Measurements from ENCODE around the gene WIZ. TPM values are rescaled to one million over a fixed set of nuclear protein-coding genes. Genes with fewer than 3 reads are reported as not detected.

WIZ gene
- total and polyA plus RNA-seq, 9 of the 15 experiments (the other 6 are each of a cell fraction or from before 2014, with no cell fraction given): 0.06 to 37.5 (median 4.8) TPM

DNA sequence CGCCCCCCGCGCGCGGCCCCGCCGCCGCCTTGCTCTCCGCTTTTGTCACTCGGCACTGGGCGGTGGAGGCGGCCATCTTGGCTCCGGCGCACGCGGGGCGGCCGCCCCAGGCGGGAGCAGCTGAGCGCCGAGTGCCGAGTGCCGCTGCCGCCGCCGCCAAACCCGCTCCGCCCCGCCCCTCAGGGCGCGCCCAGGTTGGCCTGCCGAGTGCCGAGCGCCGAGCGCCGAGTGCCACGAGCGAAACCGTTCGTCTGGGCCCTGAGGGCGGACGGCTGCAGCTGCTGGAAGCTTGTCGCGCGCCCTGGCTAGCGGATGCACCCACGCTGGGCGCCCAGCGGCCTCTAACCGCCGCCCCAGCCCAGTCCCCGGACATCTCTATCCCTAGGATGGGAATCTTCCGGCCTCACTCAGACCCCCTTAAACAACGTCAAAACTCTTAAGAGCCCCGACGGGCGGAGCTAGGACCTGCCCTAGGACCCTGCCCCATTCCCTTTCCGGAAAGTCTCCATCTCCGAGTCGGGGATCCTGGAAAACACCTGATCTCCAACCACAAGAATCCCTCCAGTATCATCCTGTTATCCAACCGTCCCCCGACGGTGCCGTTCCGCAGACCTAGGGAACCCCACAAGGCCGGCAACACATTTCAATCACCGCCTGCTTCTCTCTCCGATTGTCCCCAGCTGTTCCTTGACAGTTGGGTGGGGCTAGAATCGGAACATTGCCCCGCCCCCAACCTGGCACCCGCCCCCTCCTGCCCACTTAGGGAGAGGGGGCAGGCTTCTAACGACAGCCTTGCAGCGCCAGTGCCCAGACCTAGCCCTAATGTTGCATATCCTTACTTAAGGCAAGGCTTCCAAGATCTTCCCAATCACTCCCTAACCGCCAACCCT lies 16.9 kb downstream of the WIZ start (continued):
- TF ChIP-seq TOE1 (IDR thresholded peaks at IDR 0.05; ENCODE audit: borderline replicate concordance): 0 out of 2 replicates have a peak, but pooled peaks have one; percentile 49
- no peak for TF ChIP-seq TOE1 (CRISPR knock-in tag; IDR thresholded peaks at IDR 0.05; ENCODE audit: borderline replicate concordance, low read depth)
- TF ChIP-seq, protein P1, sequence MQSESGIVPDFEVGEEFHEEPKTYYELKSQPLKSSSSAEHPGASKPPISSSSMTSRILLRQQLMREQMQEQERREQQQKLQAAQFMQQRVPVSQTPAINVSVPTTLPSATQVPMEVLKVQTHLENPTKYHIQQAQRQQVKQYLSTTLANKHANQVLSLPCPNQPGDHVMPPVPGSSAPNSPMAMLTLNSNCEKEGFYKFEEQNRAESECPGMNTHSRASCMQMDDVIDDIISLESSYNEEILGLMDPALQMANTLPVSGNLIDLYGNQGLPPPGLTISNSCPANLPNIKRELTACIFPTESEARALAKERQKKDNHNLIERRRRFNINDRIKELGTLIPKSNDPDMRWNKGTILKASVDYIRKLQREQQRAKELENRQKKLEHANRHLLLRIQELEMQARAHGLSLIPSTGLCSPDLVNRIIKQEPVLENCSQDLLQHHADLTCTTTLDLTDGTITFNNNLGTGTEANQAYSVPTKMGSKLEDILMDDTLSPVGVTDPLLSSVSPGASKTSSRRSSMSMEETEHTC (IDR thresholded peaks at IDR 0.05): peak; percentile 59
- TF ChIP-seq, protein P2, sequence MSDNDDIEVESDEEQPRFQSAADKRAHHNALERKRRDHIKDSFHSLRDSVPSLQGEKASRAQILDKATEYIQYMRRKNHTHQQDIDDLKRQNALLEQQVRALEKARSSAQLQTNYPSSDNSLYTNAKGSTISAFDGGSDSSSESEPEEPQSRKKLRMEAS (CRISPR knock-in tag; IDR thresholded peaks at IDR 0.05): peak; percentile 96
- TF ChIP-seq, protein P3, sequence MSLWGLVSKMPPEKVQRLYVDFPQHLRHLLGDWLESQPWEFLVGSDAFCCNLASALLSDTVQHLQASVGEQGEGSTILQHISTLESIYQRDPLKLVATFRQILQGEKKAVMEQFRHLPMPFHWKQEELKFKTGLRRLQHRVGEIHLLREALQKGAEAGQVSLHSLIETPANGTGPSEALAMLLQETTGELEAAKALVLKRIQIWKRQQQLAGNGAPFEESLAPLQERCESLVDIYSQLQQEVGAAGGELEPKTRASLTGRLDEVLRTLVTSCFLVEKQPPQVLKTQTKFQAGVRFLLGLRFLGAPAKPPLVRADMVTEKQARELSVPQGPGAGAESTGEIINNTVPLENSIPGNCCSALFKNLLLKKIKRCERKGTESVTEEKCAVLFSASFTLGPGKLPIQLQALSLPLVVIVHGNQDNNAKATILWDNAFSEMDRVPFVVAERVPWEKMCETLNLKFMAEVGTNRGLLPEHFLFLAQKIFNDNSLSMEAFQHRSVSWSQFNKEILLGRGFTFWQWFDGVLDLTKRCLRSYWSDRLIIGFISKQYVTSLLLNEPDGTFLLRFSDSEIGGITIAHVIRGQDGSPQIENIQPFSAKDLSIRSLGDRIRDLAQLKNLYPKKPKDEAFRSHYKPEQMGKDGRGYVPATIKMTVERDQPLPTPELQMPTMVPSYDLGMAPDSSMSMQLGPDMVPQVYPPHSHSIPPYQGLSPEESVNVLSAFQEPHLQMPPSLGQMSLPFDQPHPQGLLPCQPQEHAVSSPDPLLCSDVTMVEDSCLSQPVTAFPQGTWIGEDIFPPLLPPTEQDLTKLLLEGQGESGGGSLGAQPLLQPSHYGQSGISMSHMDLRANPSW (CRISPR knock-in tag; IDR thresholded peaks at IDR 0.05): no peak
- TF ChIP-seq KDM5B (IDR thresholded peaks at IDR 0.05; ENCODE audit: insufficient replicate concordance, low read depth, low read length): peak; percentile 76
- TF ChIP-seq NRF1 (conservative IDR thresholded peaks at IDR 0.05 in 1 of 2, IDR thresholded peaks at IDR 0.05 in 1 of 2): peak in 1 of 2 experiments; percentile 23; a peak in 2 of 4 replicates
- peak; percentile 100 for TF ChIP-seq RB1 (IDR thresholded peaks at IDR 0.05; ENCODE audit: low read depth)
- 0 out of 2 replicates have a peak, but pooled peaks have one; percentile 42 for TF ChIP-seq ZNF766 (CRISPR knock-in tag; conservative IDR thresholded peaks at IDR 0.05)
- TF ChIP-seq, protein P4, sequence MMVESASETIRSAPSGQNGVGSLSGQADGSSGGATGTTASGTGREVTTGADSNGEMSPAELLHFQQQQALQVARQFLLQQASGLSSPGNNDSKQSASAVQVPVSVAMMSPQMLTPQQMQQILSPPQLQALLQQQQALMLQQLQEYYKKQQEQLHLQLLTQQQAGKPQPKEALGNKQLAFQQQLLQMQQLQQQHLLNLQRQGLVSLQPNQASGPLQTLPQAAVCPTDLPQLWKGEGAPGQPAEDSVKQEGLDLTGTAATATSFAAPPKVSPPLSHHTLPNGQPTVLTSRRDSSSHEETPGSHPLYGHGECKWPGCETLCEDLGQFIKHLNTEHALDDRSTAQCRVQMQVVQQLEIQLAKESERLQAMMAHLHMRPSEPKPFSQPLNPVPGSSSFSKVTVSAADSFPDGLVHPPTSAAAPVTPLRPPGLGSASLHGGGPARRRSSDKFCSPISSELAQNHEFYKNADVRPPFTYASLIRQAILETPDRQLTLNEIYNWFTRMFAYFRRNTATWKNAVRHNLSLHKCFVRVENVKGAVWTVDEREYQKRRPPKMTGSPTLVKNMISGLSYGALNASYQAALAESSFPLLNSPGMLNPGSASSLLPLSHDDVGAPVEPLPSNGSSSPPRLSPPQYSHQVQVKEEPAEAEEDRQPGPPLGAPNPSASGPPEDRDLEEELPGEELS (CRISPR knock-in tag; IDR thresholded peaks at IDR 0.05; ENCODE audit: borderline replicate concordance): peak; percentile 64; the same call in 1 of the 2 replicates
- TF ChIP-seq KLF1 (tag; IDR thresholded peaks at IDR 0.05): peak; percentile 68; the same call in 1 of the 2 replicates

Data from K562 (cell line).